Measurements from ENCODE around the gene CARD19.

DNA sequence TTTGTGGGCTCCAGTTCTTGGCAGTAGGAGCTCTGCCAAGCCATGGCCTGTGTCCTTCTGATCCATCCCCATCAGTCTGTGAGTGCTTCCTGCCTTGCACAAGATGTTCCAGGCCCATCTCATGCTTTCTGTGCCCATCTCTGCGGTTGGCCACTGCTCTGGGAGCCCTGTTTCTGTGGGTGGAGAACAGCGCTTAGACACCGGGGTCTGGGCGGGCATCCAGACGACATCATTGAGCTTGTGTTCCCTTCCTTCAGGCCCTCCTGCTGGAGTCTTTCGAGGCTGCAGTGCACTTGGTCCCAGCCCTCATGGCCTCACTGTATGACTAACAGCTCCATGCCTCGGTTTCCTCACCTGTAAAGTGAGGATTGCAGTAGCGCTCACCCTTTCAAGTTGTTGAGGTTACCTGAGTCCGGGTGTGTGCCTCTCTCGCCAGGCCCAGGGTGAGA, 14.9 kb upstream of the CARD19 start:
- TF ChIP-seq CTCF (IDR thresholded peaks at IDR 0.05), result no peak
- no peak for TF ChIP-seq POLR2A (IDR thresholded peaks at IDR 0.05)

All from heart left ventricle (tissue), 13 donors.